HG02798 (cell line): ENCODE data around the gene FRMPD1.
"Not testable (repeated sequence)": the region's sequence is repeated elsewhere in the genome, so short reads cannot be mapped to it uniquely, and the experiment has no call there.

Source experiments
- ATAC-seq: cut with Tn5 transposase; IDR thresholded peaks from one replicate; pipeline ENCODE4 v1.9.1; 2021; ENCODE audit warnings: mild to moderate bottlenecking; ENCODE audit not compliant: unreplicated experiment, poor library complexity

The FRMPD1 gene

GRCh38 chr9:37730256-37730655 is 79.5 kb downstream of the FRMPD1 start:
- no peak for ATAC-seq

- ATAC-seq = no peak
These were observed 80.1 kb downstream of the FRMPD1 start for GRCh38 chr9:37730839-37731238.

- no peak for ATAC-seq
These were observed 81.5 kb downstream of the FRMPD1 start for GRCh38 chr9:37732086-37732741.

DNA sequence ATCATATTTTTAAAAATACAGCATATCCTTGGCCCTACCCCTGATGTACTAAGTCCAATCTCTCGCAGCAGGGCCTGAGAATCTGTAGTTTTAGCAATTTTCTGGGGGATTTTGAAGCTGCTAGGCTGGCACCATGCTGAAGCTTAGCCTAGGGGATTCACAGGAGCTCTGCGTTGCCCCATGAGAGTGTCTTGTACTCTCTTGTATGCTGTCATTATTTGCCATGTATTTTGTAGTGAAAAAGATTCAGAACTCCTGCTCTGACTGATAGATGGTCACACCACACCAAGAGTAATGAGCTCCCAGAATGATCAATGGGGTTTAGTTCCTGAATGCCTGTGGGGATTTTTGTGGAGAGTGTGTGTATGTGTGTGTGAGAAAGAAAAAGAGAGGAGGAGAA is 82.2 kb downstream of the FRMPD1 start:
- no peak for ATAC-seq

DNA sequence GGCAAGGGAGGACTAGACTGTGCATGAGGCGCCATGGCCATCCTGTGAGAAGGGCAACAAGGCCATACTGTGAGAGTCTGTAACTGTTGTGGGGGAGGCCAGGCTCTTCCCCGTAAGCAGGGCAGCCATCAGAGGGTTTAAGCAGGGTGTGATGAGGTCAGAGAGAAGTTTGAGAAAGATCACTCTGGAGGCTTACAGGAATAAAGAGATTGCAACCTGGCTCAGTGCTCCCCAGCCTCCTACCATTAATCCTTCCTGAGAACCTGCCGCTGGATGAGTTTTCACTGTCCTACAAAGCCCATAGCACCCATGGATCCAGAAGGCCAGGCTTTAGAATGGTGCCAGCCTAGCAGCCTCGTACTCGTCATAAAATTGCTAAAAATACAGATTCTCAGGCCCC is 88.5 kb downstream of the FRMPD1 start:
- no peak for ATAC-seq

DNA sequence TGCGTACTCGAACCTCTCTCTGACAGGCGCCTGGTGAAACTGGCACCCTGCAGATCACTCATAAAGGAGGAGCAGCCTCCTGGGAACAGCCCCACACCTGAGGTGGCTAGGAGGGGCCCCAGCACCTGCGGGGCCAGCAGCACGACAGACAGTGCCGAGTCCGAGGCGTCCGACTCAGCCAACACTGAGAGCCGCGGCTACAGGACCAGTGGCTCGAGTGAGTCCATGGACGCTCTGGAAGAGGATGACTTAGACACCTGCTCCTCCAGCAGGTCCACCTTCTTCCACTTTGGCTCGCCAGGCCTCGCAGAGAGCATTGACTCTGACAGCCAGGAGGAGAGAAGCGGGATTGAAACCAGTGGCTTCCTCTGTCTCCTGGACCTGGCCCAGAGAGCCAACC is 89.4 kb downstream of the FRMPD1 start:
- no peak for ATAC-seq

DNA sequence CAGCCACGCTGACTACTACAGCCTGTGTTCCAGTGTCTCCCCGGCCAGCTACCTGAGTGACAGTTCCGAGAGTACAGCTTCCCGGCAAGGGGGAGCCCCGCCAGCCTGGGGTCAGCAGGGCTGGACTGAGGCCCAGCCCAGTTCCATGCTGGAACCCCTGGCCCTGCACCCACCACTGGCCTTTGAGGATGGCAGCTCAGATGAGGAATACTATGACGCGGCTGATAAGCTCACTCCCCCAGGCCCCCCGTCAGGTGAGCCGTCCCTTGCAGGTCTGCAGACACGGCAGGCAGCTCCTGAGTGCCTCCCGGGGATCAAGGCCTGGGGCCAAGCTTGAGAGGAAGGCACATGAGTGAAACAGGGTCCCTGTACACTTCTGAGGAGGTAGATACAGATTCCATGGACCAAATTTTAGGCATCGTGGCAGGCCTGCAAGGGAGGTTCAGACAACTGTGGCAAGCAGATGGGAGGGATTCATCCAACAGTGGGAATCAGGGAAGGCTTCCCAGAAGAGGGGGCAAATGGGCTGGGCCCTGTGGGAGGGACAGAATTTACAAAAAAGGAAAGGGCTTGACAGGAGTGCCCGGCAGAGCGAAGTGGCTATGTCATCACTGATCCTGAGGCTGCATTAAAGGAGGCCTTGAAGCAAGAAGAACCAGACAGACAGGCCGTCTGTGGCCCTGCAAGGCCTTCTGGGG is 90.0 kb downstream of the FRMPD1 start:
- ATAC-seq = no peak

GRCh38 chr9:37745970-37746369 is 95.2 kb downstream of the FRMPD1 start:
- no peak for ATAC-seq

DNA sequence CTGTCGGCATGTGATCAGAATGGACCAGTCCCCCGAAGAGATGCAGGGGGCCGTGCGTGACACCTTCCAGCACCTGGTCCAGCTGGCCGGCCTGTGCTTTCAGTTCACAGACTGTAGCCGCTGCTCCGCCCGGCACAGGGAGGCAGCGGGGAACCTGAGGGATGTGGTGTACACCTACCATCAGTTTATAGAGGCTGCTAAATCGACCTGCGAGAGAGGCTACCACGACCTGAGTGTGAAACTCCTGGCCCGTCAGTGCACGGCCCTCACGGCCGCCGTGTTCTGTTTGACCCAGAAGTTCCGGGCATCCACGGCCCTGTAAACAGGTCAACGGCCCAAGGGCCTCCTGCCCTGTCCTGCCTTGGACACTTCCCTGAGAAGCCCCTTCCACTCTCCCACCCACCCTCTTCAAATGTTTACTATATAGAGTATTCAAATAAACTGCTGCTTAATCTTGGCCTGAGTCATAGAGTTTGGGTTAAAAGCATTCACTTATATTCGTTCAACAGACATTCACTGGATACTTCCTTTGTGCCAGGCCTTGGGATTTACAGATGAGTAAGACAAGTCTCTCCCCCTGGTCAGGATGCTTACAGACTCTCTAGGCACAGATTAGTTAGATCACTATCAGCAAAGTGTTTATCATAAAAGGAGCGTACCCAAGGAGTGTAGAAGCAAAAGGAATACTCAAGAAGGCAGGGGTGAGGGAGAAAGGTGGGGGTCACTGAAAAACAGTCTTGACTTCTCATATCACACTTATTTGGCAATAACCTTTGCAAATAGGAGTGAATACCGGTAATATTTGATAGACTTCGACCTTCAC is 95.9 kb downstream of the FRMPD1 start:
- ATAC-seq = no peak

GRCh38 chr9:37747271-37747753 is 96.6 kb downstream of the FRMPD1 start:
- ATAC-seq = no peak

- no peak for ATAC-seq
These were observed 98.4 kb downstream of the FRMPD1 start for GRCh38 chr9:37749129-37749528.

GRCh38 chr9:37751186-37751585 is 100.4 kb downstream of the FRMPD1 start:
- ATAC-seq = no peak

- not testable (repeated sequence) for ATAC-seq
These were observed 101.0 kb downstream of the FRMPD1 start for GRCh38 chr9:37751704-37752103.

DNA sequence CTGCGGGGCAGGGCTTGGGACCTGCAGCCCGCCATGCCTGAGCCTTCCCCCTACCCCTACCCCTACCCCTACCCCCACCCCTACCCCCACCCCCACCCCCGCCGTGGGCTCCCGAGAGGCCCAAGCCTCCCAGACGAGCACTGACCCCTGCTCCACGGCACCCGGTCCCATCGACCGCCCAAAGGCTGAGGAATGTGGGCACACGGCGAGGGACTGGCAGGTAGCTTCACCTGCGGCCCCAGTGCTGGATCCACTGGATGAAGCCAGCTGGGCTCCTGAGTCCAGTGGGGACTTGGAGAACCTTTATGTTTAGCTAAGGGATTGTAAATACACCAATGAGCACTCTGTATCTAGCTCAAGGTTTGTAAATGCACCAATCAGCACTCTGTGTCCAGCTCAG is 101.4 kb downstream of the FRMPD1 start:
- ATAC-seq = not testable (repeated sequence)

DNA sequence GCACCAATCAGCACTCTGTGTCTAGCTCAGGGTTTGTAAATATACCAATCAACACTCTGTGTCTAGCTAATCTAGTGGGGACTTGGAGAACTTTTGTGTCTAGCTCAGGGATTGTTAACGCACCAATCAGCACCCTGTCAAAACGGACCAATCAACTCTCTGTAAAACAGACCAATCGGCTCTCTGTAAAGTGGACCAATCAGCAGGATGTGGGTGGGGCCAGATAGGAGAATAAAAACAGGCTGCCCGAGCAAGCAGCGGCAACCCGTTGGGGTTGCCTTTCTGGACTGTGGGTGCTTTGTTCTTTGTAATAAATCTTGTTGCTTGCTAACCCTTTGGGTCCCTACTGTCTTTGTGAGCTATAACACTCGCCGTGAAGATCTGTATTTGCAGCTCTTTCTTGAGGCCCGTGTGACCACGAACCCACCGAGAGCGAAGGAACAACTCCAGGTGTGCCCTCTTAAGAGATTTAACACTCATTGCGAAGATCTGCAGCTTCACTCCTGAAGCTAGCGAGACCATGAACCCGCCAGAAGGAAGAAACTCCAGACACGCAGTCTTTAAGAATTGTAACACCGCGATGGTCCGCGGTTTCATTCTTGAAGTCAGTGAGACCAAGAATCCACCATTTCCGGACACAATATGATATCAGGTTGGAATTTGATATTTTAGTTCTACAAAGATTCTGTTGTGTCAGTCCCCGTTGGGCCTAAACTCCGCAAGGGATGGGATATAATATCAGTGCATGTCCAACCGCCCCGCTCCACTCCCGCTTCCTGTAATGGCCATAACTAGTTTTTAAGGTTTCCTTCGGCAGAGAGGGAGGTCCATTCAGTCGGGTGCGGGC is 102.1 kb downstream of the FRMPD1 start:
- no peak for ATAC-seq

- peak; percentile 81 for ATAC-seq
These were observed 102.9 kb downstream of the FRMPD1 start, which contains the start of gene TRMT10B for GRCh38 chr9:37753489-37754190. Gene TRMT10B (plus strand): TSS chr9:37753805. CDS start chr9:37761932, 8,127 bp downstream.

DNA sequence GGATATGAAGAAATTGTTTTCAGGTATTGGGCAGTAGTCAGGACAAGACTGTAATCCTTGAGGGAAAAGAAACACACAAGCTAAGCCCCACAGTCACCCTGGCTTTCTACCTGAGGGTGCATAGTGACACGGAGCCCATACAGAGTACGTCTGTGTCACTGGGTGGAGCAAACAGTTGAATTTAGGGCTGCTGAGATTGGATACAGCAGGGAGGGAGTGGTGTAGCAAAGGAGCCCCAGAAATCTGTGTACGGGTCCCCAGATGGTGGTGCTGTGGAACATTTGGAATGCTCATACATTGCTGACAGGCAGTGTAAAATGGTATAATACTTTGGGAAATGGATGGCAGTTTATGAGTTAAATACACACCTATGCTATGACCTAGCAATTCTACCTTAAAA is 108.0 kb downstream of the FRMPD1 start:
- ATAC-seq = no peak

DNA sequence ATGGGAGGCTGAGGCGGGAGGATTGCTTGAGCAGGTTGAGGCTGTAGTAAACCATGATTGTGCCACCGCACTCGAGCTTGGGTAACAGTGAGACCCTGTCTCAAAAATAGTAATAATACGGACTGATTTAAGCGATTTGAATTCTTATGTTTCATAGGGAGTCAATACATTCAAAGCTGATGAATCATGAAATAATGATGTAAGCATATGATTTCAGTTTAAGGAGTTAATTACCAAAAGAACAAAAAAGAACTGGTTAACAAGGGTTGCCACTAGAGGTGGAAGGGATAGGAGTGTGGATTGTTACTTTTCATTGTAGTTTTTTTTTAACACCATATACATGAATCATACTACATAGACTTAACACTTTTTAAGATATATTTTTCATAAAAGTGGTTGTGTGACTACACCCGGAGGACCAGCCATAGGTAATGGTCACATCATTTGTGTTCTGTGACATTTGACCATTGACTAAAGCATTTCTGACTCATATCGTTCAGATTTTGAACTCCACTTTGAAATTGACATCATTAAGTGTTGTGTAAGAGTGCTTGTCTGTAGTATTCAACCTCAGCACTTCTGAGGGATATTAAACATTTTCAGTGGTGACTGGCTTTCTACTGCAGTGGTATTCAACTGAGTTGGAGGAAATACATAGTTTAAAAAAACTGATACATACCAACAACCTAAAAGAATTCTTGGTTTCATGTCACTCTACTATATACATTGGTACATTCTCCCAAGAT is 109.8 kb downstream of the FRMPD1 start:
- no peak for ATAC-seq

DNA sequence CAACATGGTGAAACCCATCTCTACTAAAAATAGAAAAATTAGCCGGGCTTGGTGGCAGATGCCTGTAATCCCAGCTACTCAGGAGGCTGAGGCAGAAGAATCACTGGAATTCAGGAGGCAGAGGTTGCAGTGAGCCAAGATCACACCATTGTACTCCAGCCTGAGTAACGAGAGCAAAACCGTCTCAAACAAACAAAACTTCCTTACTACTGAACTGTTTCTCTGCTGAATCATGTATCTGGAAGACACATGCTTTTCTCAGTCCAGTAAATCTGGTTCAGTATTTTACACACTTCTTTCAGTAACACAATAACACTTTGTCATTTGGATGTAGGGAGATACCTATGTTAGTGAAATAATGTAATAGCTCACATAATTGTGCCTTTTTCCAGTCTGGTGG is 110.8 kb downstream of the FRMPD1 start:
- ATAC-seq = no peak
